K562 (cell line): ENCODE results near the gene CNTROB. TPM values are rescaled to one million over a fixed set of nuclear protein-coding genes. Genes with fewer than 3 reads are reported as not detected.

Source experiments
- ATAC-seq: fragments of 200-7000 bp; cut with Tn5 transposase; 3 replicates; pipeline ENCODE4 v1.9.1; 2020; ENCODE audit warnings: moderate library complexity
- BruUV-seq: library from RNA; stranded (reverse); fragments of 400-500 nt; replicated peaks from 2 replicates; lab custom pipeline; 2021; lab: Mats Ljungman, UMichigan
- CTCF ChIA-PET: fragments of 300-600 bp; formaldehyde crosslinking; extraction: SDS; loops from one replicate; lab custom pipeline; 2021; ENCODE audit warnings: low intra/inter-chr PET ratio; lab: Yijun Ruan, JAX
- POLR2A ChIA-PET: fragments of 300-600, 350-650 bp; sonication (Branson Sonifier 250); formaldehyde crosslinking; extraction: SDS; loops from one replicate; lab custom pipeline; 2021; ENCODE audit warnings: antibody characterized with exemption, inconsistent platforms; lab: Yijun Ruan, JAX
- DNase-seq, 4 experiments: peaks; one replicate each; pipeline versions ENCODE4 v3.0.0 to v3.0.0-alpha.2; 2011 to 2018; ENCODE audit warnings: low spot score in 3 of 4, mixed read lengths in 3 of 4; ENCODE audit errors: extremely low read depth in 1 of 4
- FAIRE-seq: peaks from 2 replicates; lab custom pipeline; 2011; peaks lifted over from hg19 to GRCh38; lab: Jason Lieb, UNC
- H2AFZ ChIP-seq: 2 replicates; pipeline ENCODE4 v1.6.0; 2011; ENCODE audit warnings: low read depth, low read length, control low read depth, inconsistent platforms
- H3K27ac ChIP-seq: fragments of 200-600 bp; 3 replicates; pipeline ENCODE4 v1.8.0; 2011; ENCODE audit warnings: low read depth, mild to moderate bottlenecking, control low read depth, inconsistent platforms, low read length, moderate library complexity, mixed read lengths; ENCODE audit errors: extremely low read depth
- H3K27me3 ChIP-seq, 2 experiments: fragments of 300-600 bp in 1 of 2; 2 replicates in 1 of 2; 3 replicates in 1 of 2; pipeline versions ENCODE4 v1.6.0 to v1.8.0; 2011; ENCODE audit warnings: inconsistent platforms in 2 of 2, low read length in 2 of 2, mild to moderate bottlenecking in 1 of 2, mixed read lengths in 1 of 2, moderate library complexity in 1 of 2; ENCODE audit not compliant: control insufficient read depth in 2 of 2, insufficient read depth in 2 of 2
- H3K36me3 ChIP-seq: fragments of 300-600 bp; 3 replicates; pipeline ENCODE4 v1.8.0; 2011; ENCODE audit warnings: mild to moderate bottlenecking, low read length, inconsistent platforms; ENCODE audit not compliant: control insufficient read depth, insufficient read depth
- H3K4me1 ChIP-seq, 2 experiments: fragments of 200-600 bp in 1 of 2; replicated peaks in 1 of 2; 2 replicates in 1 of 2; 3 replicates in 1 of 2; pipeline versions ENCODE4 v1.5.1 to v1.8.0; 2011; ENCODE audit warnings: inconsistent platforms in 2 of 2, low read length in 2 of 2, mild to moderate bottlenecking in 1 of 2, mixed read lengths in 1 of 2, moderate library complexity in 1 of 2; ENCODE audit not compliant: control insufficient read depth in 2 of 2, insufficient read depth in 2 of 2
- H3K4me2 ChIP-seq: 2 replicates; pipeline ENCODE4 v1.6.1; 2011; ENCODE audit warnings: low read length, control low read depth, inconsistent platforms, mixed read lengths; ENCODE audit not compliant: insufficient read depth
- H3K4me3 ChIP-seq: fragments of 200-600 bp; sonication (generic), shearing (Covaris generic); 2 replicates; pipeline ENCODE4 v1.5.1; 2016; ENCODE audit warnings: control low read depth, inconsistent platforms
- H3K79me2 ChIP-seq: fragments of 200-600 bp; 3 replicates; pipeline ENCODE4 v1.8.0; 2011; ENCODE audit warnings: low read length, inconsistent platforms; ENCODE audit not compliant: control insufficient read depth, insufficient read depth
- H3K9ac ChIP-seq, 2 experiments: 2 replicates each; pipeline versions ENCODE4 v1.6.0 to v1.6.1; 2011; ENCODE audit warnings: low read depth in 2 of 2, low read length in 2 of 2, control low read depth in 1 of 2, inconsistent platforms in 1 of 2, mild to moderate bottlenecking in 1 of 2, mixed read lengths in 1 of 2; ENCODE audit not compliant: insufficient read depth in 1 of 2
- H3K9me1 ChIP-seq: one replicate; pipeline ENCODE4 v1.6.0; 2011; ENCODE audit warnings: inconsistent platforms, mild to moderate bottlenecking, low read length, moderate library complexity; ENCODE audit not compliant: control insufficient read depth, insufficient read depth
- H3K9me3 ChIP-seq: replicated peaks from 2 replicates; pipeline ENCODE4 v1.5.1; 2011; ENCODE audit warnings: low read depth, low read length, inconsistent platforms; ENCODE audit not compliant: control insufficient read depth, insufficient read depth
- H4K20me1 ChIP-seq: replicated peaks from 2 replicates; pipeline ENCODE4 v1.6.1; 2011; ENCODE audit warnings: low read length, inconsistent platforms, mixed read lengths; ENCODE audit not compliant: control insufficient read depth, insufficient read depth
- ARID3A ChIP-seq: IDR thresholded peaks from 2 replicates; pipeline ENCODE4 v1.6.1; 2012; ENCODE audit warnings: low read depth, low read length, improper control_type of control experiment, borderline replicate concordance
- DACH1 ChIP-seq: fragments of 450-650 bp; IDR thresholded peaks from 2 replicates; pipeline ENCODE4 v1.6.1; 2018; ENCODE audit not compliant: partially characterized antibody
- DPF2 ChIP-seq: fragments of 450-650 bp; IDR thresholded peaks from 2 replicates; pipeline ENCODE4 v1.6.1; 2016
- HMBOX1 ChIP-seq: sonication (generic); IDR thresholded peaks from 2 replicates; pipeline ENCODE4 v1.6.1; 2016
- KDM4B ChIP-seq, 2 experiments: fragments of 450-650 bp in 1 of 2; sonication (generic) in 1 of 2; IDR thresholded peaks; 2 replicates each; pipeline ENCODE4 v1.6.1; 2016 to 2017; ENCODE audit warnings: borderline replicate concordance in 2 of 2, antibody characterized with exemption in 1 of 2, low read depth in 1 of 2, mild to moderate bottlenecking in 1 of 2
- NFRKB ChIP-seq: fragments of 450-650 bp; IDR thresholded peaks from 2 replicates; pipeline ENCODE4 v1.6.1; 2016; ENCODE audit warnings: low read depth
- TBP ChIP-seq: optimal IDR thresholded peaks from 2 replicates; pipeline ENCODE3; 2011; ENCODE audit warnings: low read depth, low read length, improper control_type of control experiment
- VEZF1 ChIP-seq: fragments of 200-800 bp; sonication (Bioruptor generic); IDR thresholded peaks from 2 replicates; pipeline ENCODE4 v1.6.1; 2017; ENCODE audit warnings: missing genetic modification characterization, missing compliant biosample characterization
- YY1 ChIP-seq, 3 experiments: IDR thresholded peaks; 2 replicates each; pipeline ENCODE4 v1.6.1; 2011; ENCODE audit warnings: low read length in 2 of 3, mild to moderate bottlenecking in 2 of 3, moderate library complexity in 2 of 3, borderline replicate concordance in 1 of 3, control low read depth in 1 of 3, low read depth in 1 of 3; ENCODE audit not compliant: insufficient read depth in 3 of 3, insufficient replicate concordance in 2 of 3, control insufficient read depth in 1 of 3, insufficient read length in 1 of 3; ENCODE audit errors: extremely low read depth in 1 of 3
- ZNF384 ChIP-seq: IDR thresholded peaks from 2 replicates; pipeline ENCODE4 v1.6.1; 2012; ENCODE audit warnings: low read depth, low read length, improper control_type of control experiment
- ZNF696 ChIP-seq: fragments of 250-450 bp; sonication (Bioruptor Pico); conservative IDR thresholded peaks from 2 replicates; pipeline ENCODE4 v1.4.0; 2020; ENCODE audit warnings: mild to moderate bottlenecking, moderate library complexity
- WGBS: fragments of 100-300 bp; shearing (Covaris generic); methylation state at CpG from one replicate; pipeline ENCODE4 v1.1.6; 2016; ENCODE audit warnings: low coverage, mixed read lengths; ENCODE audit not compliant: insufficient coverage; ENCODE audit errors: missing lambda C conversion rate; 5-methylcytosine and 5-hydroxymethylcytosine counted together
- in situ Hi-C: fragments of 300-500 bp; cut with MboI; formaldehyde crosslinking; loops from 4 replicates; pipeline ENCODE4 v1.15.0; 2018; ENCODE audit warnings: inconsistent platforms, mixed read lengths
- intact Hi-C: fragments of 100-400 bp; cut with micrococcal nuclease; formaldehyde crosslinking; loops from 2 replicates; pipeline ENCODE4 v1.14.2; 2022
- polyA plus RNA-seq, 8 experiments: library from polyadenylated mRNA; depleted of rRNA in 4 of 8; stranded (reverse) in 5 of 8; unstranded in 3 of 8; fragments of >200 nt; fragmentation: Nextera tagmentation in 2 of 8; fragmentation: Illumina TruSeq in 1 of 8; extraction: Ambion mirVana in 2 of 8; extraction: Trizol in 1 of 8; gene quantifications; 2 replicates each; pipeline versions ENCODE4 v1.2.1 to v1.2.3, GENCODE V29; 2011 to 2014; ENCODE audit warnings: inconsistent platforms in 1 of 8, missing spikeins in 1 of 8
- total RNA-seq, 7 experiments: library from RNA; depleted of rRNA in 6 of 7; stranded (reverse); fragments of >200 nt in 6 of 7; fragmentation: Illumina TruSeq in 2 of 7; extraction: Trizol in 2 of 7; gene quantifications; 2 replicates each; pipeline versions ENCODE4 v1.2.1 to v1.2.3, GENCODE V29; 2011 to 2021; ENCODE audit warnings: low replicate concordance in 1 of 7
- TF ChIP-seq, protein P1 (sequence below), 3 experiments: fragments of 200-800 bp in 1 of 3; sonication (Bioruptor generic) in 1 of 3; sonication (generic) in 1 of 3; formaldehyde crosslinking in 1 of 3; IDR thresholded peaks; 2 replicates each; pipeline versions ENCODE4 v1.6.1 to v1.8.0; 2016 to 2022; ENCODE audit warnings: mild to moderate bottlenecking in 2 of 3, missing compliant biosample characterization in 2 of 3, missing genetic modification characterization in 2 of 3, missing genetic modification reagents in 1 of 3

CNTROB gene
- total and polyA plus RNA-seq, 9 of the 15 experiments (the other 6 are each of a cell fraction or from before 2014, with no cell fraction given): 1.9 to 33.3 (median 23.0) TPM

GRCh38 chr17:7883781-7884386 lies 48.1 kb upstream of the CNTROB start:
- no TSS peak for BruUV-seq
- Histone ChIP-seq H3K27me3 (no peaks in the 10 kb centered on the region), H3K4me3 (peak overlapping the region; percentile 29), H3K9ac (peak overlapping the region; percentile 10 to 63; a peak in 3 of 4 replicates), H2AFZ (peak overlapping the region; percentile 40; the same call in 1 of the 2 replicates), H3K4me1 (peaks cover 34 to 42% of the 10 kb centered on the region in 2 experiments), H3K9me3 (no peaks in the 10 kb centered on the region), H3K36me3 (peaks cover 29% of the 10 kb centered on the region; the same call in 1 of the 3 replicates), H3K4me2 (peak overlapping the region; percentile 60), H3K79me2 (peaks cover 53% of the 10 kb centered on the region), H4K20me1 (no peaks in the 10 kb centered on the region; the same call in 1 of the 2 replicates), H3K9me1 (peaks cover 3% of the 10 kb centered on the region), H3K27ac (peak overlapping the region; percentile 72)
- in situ Hi-C loops: no loop called here
- ATAC-seq (no peak), DNase-seq (peak; percentile 16 to 42 (median 36)), FAIRE-seq (no peak)
- ChIA-PET POLR2A (interaction anchor here (0.6 to 2.1 kb wide), 3 partner anchors 10 to 38 kb away, joined by 3 to 13 read pairs (median 3); partner anchors contain the start of gene NAA38), CTCF (no interaction called here)
- 0% methylated on average over 2 of the region's 3 CpGs for WGBS
- TF ChIP-seq DPF2 (0 out of 2 replicates have a peak, but pooled peaks have one; percentile 22), NFRKB (peak; percentile 55; the same call in 1 of the 2 replicates), ARID3A (peak; percentile 30; the same call in 1 of the 2 replicates), VEZF1 (peak; percentile 54), YY1 (IDR thresholded peaks at IDR 0.05; ENCODE audit: borderline replicate concordance in 1 of 3, control insufficient read depth in 1 of 3, extremely low read depth in 1 of 3, insufficient read depth in 3 of 3, insufficient read length in 1 of 3, insufficient replicate concordance in 2 of 3, low read depth in 1 of 3, low read length in 2 of 3) (peak; percentile 5 to 84 (median 37)), HMBOX1 (peak; percentile 83), TBP (no peak), DACH1 (peak; percentile 9), KDM4B (IDR thresholded peaks at IDR 0.05; ENCODE audit: borderline replicate concordance in 2 of 2, low read depth in 1 of 2) (no peak), ZNF384 (peak; percentile 11; the same call in 1 of the 2 replicates), ZNF696 (CRISPR knock-in tag) (no peak)
- TF ChIP-seq, protein P1, sequence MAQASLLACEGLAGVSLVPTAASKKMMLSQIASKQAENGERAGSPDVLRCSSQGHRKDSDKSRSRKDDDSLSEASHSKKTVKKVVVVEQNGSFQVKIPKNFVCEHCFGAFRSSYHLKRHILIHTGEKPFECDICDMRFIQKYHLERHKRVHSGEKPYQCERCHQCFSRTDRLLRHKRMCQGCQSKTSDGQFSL (CRISPR knock-in tag; IDR thresholded peaks at IDR 0.05): peak; percentile 88
- TF ChIP-seq, protein P1 (tag; IDR thresholded peaks at IDR 0.05): peak in 1 of 2 experiments; percentile 72; a peak in 2 of 4 replicates
- intact Hi-C loops: no loop called here
